Measurements from ENCODE around the gene WDR59.
"Not testable (repeated sequence)": the region's sequence is repeated elsewhere in the genome, so short reads cannot be mapped to it uniquely, and the experiment has no call there.

Gene WDR59

DNA sequence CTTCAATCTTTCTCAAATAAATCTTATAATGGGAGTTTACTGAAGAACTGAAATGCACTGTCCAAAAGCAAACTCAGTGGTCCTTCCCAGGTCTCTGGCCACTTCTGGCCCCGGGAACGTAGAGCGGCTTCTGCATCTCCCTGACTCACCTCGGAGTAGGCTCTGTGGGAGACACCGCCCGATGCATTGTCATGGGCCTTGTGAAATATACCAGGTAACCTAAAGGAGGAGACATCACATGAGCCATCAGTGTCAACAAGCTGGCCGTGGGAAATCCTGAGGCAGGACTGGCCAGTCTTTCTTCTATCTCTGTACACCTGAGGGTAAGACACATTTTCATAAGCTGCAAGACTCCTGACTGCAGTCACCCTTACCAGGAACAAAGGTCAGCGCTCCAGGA lies 76.2 kb downstream of the WDR59 start:
- H3K9me3 ChIP-seq (ENCODE audit: control insufficient read depth, insufficient read depth, low read depth, low read length); H3K27ac ChIP-seq (ENCODE audit: extremely low read depth, low read depth, low read length); POLR2A ChIA-PET; H3K4me3 ChIP-seq (ENCODE audit: low read depth, low read length); CTCF ChIA-PET; H3K4me1 ChIP-seq (ENCODE audit: control insufficient read depth, insufficient read depth, low read length): not testable (repeated sequence)
- peaks cover 4 to 74% of the 10 kb centered on the region in 2 experiments; a peak in 2 of 3 replicates for H3K36me3 ChIP-seq (ENCODE audit: control insufficient read depth in 2 of 2, insufficient read depth in 1 of 2, low read length in 2 of 2)

DNA sequence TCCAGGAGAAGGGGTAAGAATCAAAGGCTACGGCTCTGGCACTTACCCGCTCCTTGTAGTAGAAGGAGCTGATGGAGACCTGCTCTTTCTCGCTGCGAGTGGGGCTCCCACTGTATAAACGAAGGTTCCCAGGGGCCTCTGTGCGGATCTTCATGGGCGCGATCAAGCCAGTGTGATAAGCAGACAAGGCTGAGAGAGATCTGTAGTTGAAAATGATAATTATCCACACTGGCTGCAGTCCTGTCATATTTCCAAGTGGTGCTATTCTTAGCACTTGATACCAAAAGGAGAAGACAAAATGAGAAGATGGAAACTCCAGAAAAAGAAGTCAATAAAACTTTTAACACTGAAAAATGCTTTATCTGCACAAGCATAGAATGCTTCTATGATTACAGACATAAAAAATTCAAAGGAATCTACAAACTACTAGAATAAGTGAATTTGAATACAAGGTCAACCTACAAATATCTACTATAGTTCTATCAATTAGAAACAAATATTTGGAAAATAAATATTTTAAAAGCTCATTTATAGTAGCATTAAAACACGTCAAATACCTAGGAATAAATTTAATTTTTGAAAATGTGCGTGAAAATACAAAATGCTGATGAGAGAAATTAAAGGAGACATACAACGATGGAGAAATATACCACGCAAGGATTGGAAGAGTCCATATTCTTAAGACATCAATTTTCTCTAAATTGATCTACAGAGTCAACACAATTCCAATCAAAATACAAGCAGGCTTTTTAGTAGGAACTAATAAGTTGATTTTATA lies 80.8 kb downstream of the WDR59 start:
- POLR2A ChIA-PET: no interaction called here
- no peaks in the 10 kb centered on the region for H3K9me3 ChIP-seq (ENCODE audit: control insufficient read depth, insufficient read depth, low read depth, low read length)
- CTCF ChIA-PET: no interaction called here
- peaks cover 4 to 64% of the 10 kb centered on the region in 2 experiments; a peak in 2 of 3 replicates for H3K36me3 ChIP-seq (ENCODE audit: control insufficient read depth in 2 of 2, insufficient read depth in 1 of 2, low read length in 2 of 2)
- no peaks in the 10 kb centered on the region for H3K4me1 ChIP-seq (ENCODE audit: control insufficient read depth, insufficient read depth, low read length)
- H3K27ac ChIP-seq (ENCODE audit: extremely low read depth, low read depth, low read length): no peak overlapping the region
- H3K4me3 ChIP-seq (ENCODE audit: low read depth, low read length): no peak overlapping the region
- TF ChIP-seq ZNF155 (tag by site-specific recombination; IDR thresholded peaks at IDR 0.05) (no peak), ZNF274 (IDR thresholded peaks at IDR 0.05; ENCODE audit: low read length) (no peak), ZNF274 (tag by site-specific recombination; IDR thresholded peaks at IDR 0.05; ENCODE audit: borderline replicate concordance) (no peak), ZNF76 (tag by site-specific recombination; IDR thresholded peaks at IDR 0.05; ENCODE audit: borderline replicate concordance, low read depth) (no peak), YY2 (tag by site-specific recombination; IDR thresholded peaks at IDR 0.05) (no peak), ZNF449 (tag by site-specific recombination; IDR thresholded peaks at IDR 0.05) (no peak), SP3 (tag by site-specific recombination; IDR thresholded peaks at IDR 0.05) (no peak), ZNF473 (tag by site-specific recombination; IDR thresholded peaks at IDR 0.05) (no peak), SP2 (tag by site-specific recombination; IDR thresholded peaks at IDR 0.05) (no peak), ZNF214 (tag by site-specific recombination; IDR thresholded peaks at IDR 0.05; ENCODE audit: borderline replicate concordance) (no peak), ZBTB49 (tag by site-specific recombination; IDR thresholded peaks at IDR 0.05; ENCODE audit: low read depth) (no peak)
- TF ChIP-seq, protein P1, sequence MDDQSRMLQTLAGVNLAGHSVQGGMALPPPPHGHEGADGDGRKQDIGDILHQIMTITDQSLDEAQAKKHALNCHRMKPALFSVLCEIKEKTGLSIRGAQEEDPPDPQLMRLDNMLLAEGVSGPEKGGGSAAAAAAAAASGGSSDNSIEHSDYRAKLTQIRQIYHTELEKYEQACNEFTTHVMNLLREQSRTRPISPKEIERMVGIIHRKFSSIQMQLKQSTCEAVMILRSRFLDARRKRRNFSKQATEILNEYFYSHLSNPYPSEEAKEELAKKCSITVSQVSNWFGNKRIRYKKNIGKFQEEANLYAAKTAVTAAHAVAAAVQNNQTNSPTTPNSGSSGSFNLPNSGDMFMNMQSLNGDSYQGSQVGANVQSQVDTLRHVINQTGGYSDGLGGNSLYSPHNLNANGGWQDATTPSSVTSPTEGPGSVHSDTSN (CRISPR knock-in tag; IDR thresholded peaks at IDR 0.05): no peak

GRCh38 chr16:74903120-74903519 lies 81.8 kb downstream of the WDR59 start:
- Histone ChIP-seq H3K4me1 (ENCODE audit: control insufficient read depth, insufficient read depth, low read length) (no peaks in the 10 kb centered on the region), H3K36me3 (ENCODE audit: control insufficient read depth in 2 of 2, insufficient read depth in 1 of 2, low read length in 2 of 2) (peaks cover 3 to 64% of the 10 kb centered on the region in 2 experiments; a peak in 2 of 3 replicates), H3K4me3 (ENCODE audit: low read depth, low read length) (no peak overlapping the region), H3K27ac (ENCODE audit: extremely low read depth, low read depth, low read length) (no peak overlapping the region), H3K9me3 (ENCODE audit: control insufficient read depth, insufficient read depth, low read depth, low read length) (no peaks in the 10 kb centered on the region)
- no peak for TF ChIP-seq ZNF335 (tag by site-specific recombination; conservative IDR thresholded peaks at IDR 0.05)
- no peak for TF ChIP-seq ZNF555 (tag by site-specific recombination; conservative IDR thresholded peaks at IDR 0.05)
- no peak for TF ChIP-seq ZNF341 (tag by site-specific recombination; IDR thresholded peaks at IDR 0.05; ENCODE audit: low read depth)
- no peak for TF ChIP-seq ZNF248 (tag by site-specific recombination; IDR thresholded peaks at IDR 0.05)
- no peak for TF ChIP-seq GFI1B (tag by site-specific recombination; IDR thresholded peaks at IDR 0.05)
- no peak for TF ChIP-seq ZNF37A (tag by site-specific recombination; IDR thresholded peaks at IDR 0.05)
- TF ChIP-seq ZNF266 (tag by site-specific recombination; IDR thresholded peaks at IDR 0.05; ENCODE audit: low read depth): no peak
- TF ChIP-seq ZNF670 (tag by site-specific recombination; IDR thresholded peaks at IDR 0.05; ENCODE audit: low read depth): no peak
- no peak for TF ChIP-seq HOXD13 (CRISPR knock-in tag; IDR thresholded peaks at IDR 0.05; ENCODE audit: borderline replicate concordance)
- no peak for TF ChIP-seq ZNF792 (tag by site-specific recombination; IDR thresholded peaks at IDR 0.05)
- TF ChIP-seq SALL2 (tag by site-specific recombination; IDR thresholded peaks at IDR 0.05; ENCODE audit: borderline replicate concordance): no peak
- TF ChIP-seq ZNF561 (tag by site-specific recombination; IDR thresholded peaks at IDR 0.05; ENCODE audit: borderline replicate concordance): no peak
- ChIA-PET CTCF (interaction anchor here (0.6 to 0.7 kb wide), 3 partner anchors 35 to 90 kb away, joined by 3 to 4 read pairs (median 3); no protein-coding TSS in a partner anchor), POLR2A (no interaction called here)

All from HEK293 (cell line).